Measurements from ENCODE around the gene PTPN14. TPM values are rescaled to one million over a fixed set of nuclear protein-coding genes. Genes with fewer than 3 reads are reported as not detected.

Gene PTPN14
- total and polyA plus RNA-seq, 2 experiments from 2014 or later: 18.7 to 70.2 TPM

DNA sequence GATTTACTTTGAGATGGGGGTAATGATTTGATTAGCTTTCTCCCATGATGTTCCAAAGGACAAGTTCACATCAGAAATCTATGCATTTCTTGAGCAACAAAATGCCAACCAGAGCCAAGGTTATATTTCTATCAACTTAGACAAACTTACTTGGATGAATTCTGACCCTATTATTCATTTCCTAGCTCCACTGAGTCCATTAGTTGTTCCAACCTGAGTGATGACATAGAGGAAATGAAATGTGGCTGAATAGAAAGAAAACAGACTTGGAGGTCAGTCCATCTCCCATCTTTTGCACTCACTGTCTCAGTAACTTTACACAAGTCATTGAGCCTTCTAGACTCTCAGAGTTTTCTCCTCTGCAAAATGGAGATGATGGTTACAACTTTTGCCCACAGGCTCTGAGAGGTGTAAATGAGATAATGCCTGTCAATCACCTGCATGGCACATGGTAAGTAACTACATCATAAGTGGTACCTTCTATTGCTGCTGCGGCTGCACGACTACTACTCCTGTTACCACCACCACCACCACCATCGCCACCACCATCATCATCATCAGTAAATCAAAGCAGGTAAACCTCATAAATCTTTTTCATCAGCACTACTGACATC, 98.2 kb downstream of the PTPN14 start:
- no peak for TF ChIP-seq NANOG (IDR thresholded peaks at IDR 0.05; ENCODE audit: borderline replicate concordance)
- peak overlapping the region; percentile 57; the same call in 1 of the 2 replicates for H3K27ac ChIP-seq (ENCODE audit: low read depth)
- H3K4me2 ChIP-seq: peak overlapping the region; percentile 46
- Mint-ChIP-seq H3K27ac (peak overlapping the region; percentile 44), H3K36me3 (ENCODE audit: low read depth) (peaks cover 4% of the 10 kb centered on the region; the same call in 2 of the 3 replicates), H3K4me1 (peaks cover 47% of the 10 kb centered on the region), H3K4me3 (0 out of 3 replicates have a peak overlapping the region, but pooled peaks have one; percentile 13), H3K9me3 (no peaks in the 10 kb centered on the region), H3K27me3 (ENCODE audit: insufficient read depth, low read depth, poor library complexity) (peaks cover 5% of the 10 kb centered on the region)
- H3K36me3 ChIP-seq (ENCODE audit: insufficient read depth): no peaks in the 10 kb centered on the region
- DNase-seq (ENCODE audit: low spot score) (no peak), ATAC-seq (no peak)
- no peaks in the 10 kb centered on the region for H3K27me3 ChIP-seq (ENCODE audit: insufficient read depth)
- 0 out of 2 replicates have a peak, but pooled peaks cover 2% of the 10 kb centered on the region for H3F3A ChIP-seq (replicated peaks; ENCODE audit: low read depth)
- no peak overlapping the region; the same call in 1 of the 2 replicates for H3K4me3 ChIP-seq
- no peaks in the 10 kb centered on the region for H3K9me2 ChIP-seq (ENCODE audit: insufficient read depth)
- no peaks in the 10 kb centered on the region for H4K20me1 ChIP-seq (replicated peaks; ENCODE audit: insufficient read depth)
- peaks cover 44% of the 10 kb centered on the region for H3K4me1 ChIP-seq (ENCODE audit: insufficient read depth)
- H3K79me2 ChIP-seq (replicated peaks; ENCODE audit: insufficient read depth): peaks cover 59% of the 10 kb centered on the region
- no peak overlapping the region for H2AFZ ChIP-seq

GRCh38 chr1:214452152-214452784, 99.1 kb downstream of the PTPN14 start:
- ATAC-seq (peak; percentile 46), DNase-seq (ENCODE audit: low spot score) (peak; percentile 64)
- no peaks in the 10 kb centered on the region for H4K20me1 ChIP-seq (replicated peaks; ENCODE audit: insufficient read depth)
- no peak overlapping the region for H3K4me3 ChIP-seq
- Mint-ChIP-seq H3K27ac (peak overlapping the region; percentile 44), H3K36me3 (ENCODE audit: low read depth) (peaks cover 4% of the 10 kb centered on the region; the same call in 2 of the 3 replicates), H3K9me3 (no peaks in the 10 kb centered on the region), H3K4me1 (peaks cover 56% of the 10 kb centered on the region), H3K27me3 (ENCODE audit: insufficient read depth, low read depth, poor library complexity) (peaks cover 8% of the 10 kb centered on the region), H3K4me3 (no peak overlapping the region)
- no peak overlapping the region for H2AFZ ChIP-seq
- H3K27ac ChIP-seq (ENCODE audit: low read depth): no peak overlapping the region; the same call in 1 of the 2 replicates
- no peak for TF ChIP-seq JUNB (IDR thresholded peaks at IDR 0.05; ENCODE audit: unreplicated experiment)
- TF ChIP-seq, protein P1, sequence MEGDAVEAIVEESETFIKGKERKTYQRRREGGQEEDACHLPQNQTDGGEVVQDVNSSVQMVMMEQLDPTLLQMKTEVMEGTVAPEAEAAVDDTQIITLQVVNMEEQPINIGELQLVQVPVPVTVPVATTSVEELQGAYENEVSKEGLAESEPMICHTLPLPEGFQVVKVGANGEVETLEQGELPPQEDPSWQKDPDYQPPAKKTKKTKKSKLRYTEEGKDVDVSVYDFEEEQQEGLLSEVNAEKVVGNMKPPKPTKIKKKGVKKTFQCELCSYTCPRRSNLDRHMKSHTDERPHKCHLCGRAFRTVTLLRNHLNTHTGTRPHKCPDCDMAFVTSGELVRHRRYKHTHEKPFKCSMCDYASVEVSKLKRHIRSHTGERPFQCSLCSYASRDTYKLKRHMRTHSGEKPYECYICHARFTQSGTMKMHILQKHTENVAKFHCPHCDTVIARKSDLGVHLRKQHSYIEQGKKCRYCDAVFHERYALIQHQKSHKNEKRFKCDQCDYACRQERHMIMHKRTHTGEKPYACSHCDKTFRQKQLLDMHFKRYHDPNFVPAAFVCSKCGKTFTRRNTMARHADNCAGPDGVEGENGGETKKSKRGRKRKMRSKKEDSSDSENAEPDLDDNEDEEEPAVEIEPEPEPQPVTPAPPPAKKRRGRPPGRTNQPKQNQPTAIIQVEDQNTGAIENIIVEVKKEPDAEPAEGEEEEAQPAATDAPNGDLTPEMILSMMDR (conservative IDR thresholded peaks at IDR 0.05; ENCODE audit: low read depth in 2 of 2): peak; percentile 48 to 62
- peak overlapping the region; percentile 46 for H3K4me2 ChIP-seq
- 0 out of 2 replicates have a peak, but pooled peaks cover 2% of the 10 kb centered on the region for H3F3A ChIP-seq (replicated peaks; ENCODE audit: low read depth)
- H3K27me3 ChIP-seq (ENCODE audit: insufficient read depth): no peaks in the 10 kb centered on the region
- H3K4me1 ChIP-seq (ENCODE audit: insufficient read depth): peaks cover 44% of the 10 kb centered on the region
- no peaks in the 10 kb centered on the region for H3K9me2 ChIP-seq (ENCODE audit: insufficient read depth)
- H3K36me3 ChIP-seq (ENCODE audit: insufficient read depth): no peaks in the 10 kb centered on the region
- peaks cover 50% of the 10 kb centered on the region for H3K79me2 ChIP-seq (replicated peaks; ENCODE audit: insufficient read depth)

GRCh38 chr1:214451596-214451995, 99.8 kb downstream of the PTPN14 start:
- H3K27me3 ChIP-seq (ENCODE audit: insufficient read depth): no peaks in the 10 kb centered on the region
- no peak overlapping the region for H3K4me3 Mint-ChIP-seq
- no peaks in the 10 kb centered on the region for H4K20me1 ChIP-seq (replicated peaks; ENCODE audit: insufficient read depth)
- H3K27ac Mint-ChIP-seq: no peak overlapping the region
- H3K4me3 ChIP-seq: no peak overlapping the region
- no peaks in the 10 kb centered on the region for H3K9me2 ChIP-seq (ENCODE audit: insufficient read depth)
- H3K4me1 ChIP-seq (ENCODE audit: insufficient read depth): peaks cover 44% of the 10 kb centered on the region
- 0 out of 2 replicates have a peak, but pooled peaks cover 2% of the 10 kb centered on the region for H3F3A ChIP-seq (replicated peaks; ENCODE audit: low read depth)
- 0 out of 2 replicates have a peak overlapping the region, but pooled peaks have one; percentile 13 for H3K4me2 ChIP-seq
- ATAC-seq (no peak), DNase-seq (ENCODE audit: low spot score) (no peak)
- H3K27ac ChIP-seq (ENCODE audit: low read depth): no peak overlapping the region; the same call in 1 of the 2 replicates
- H3K36me3 ChIP-seq (ENCODE audit: insufficient read depth): no peaks in the 10 kb centered on the region
- H2AFZ ChIP-seq: no peak overlapping the region
- peaks cover 11% of the 10 kb centered on the region for H3K27me3 Mint-ChIP-seq (ENCODE audit: insufficient read depth, low read depth, poor library complexity)
- peaks cover 4% of the 10 kb centered on the region; the same call in 2 of the 3 replicates for H3K36me3 Mint-ChIP-seq (ENCODE audit: low read depth)
- no peaks in the 10 kb centered on the region for H3K9me3 Mint-ChIP-seq
- peaks cover 43% of the 10 kb centered on the region for H3K79me2 ChIP-seq (replicated peaks; ENCODE audit: insufficient read depth)
- H3K4me1 Mint-ChIP-seq: peaks cover 63% of the 10 kb centered on the region
- no peak for TF ChIP-seq NANOG (IDR thresholded peaks at IDR 0.05; ENCODE audit: borderline replicate concordance)
- TF ChIP-seq, protein P2, sequence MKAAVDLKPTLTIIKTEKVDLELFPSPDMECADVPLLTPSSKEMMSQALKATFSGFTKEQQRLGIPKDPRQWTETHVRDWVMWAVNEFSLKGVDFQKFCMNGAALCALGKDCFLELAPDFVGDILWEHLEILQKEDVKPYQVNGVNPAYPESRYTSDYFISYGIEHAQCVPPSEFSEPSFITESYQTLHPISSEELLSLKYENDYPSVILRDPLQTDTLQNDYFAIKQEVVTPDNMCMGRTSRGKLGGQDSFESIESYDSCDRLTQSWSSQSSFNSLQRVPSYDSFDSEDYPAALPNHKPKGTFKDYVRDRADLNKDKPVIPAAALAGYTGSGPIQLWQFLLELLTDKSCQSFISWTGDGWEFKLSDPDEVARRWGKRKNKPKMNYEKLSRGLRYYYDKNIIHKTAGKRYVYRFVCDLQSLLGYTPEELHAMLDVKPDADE (IDR thresholded peaks at IDR 0.05): no peak
- TF ChIP-seq, protein P1 (conservative IDR thresholded peaks at IDR 0.05; ENCODE audit: low read depth in 2 of 2): no peak

Data from GM23338 (cell line).